GM19099 (cell line): ENCODE measurements around the gene TOP2A.

Source experiments
- POLR2A ChIP-seq: IDR thresholded peaks from 3 replicates; pipeline ENCODE4 v1.6.1; 2011; ENCODE audit warnings: low read depth; ENCODE audit not compliant: insufficient read length; ENCODE audit errors: extremely low read depth

TOP2A gene

DNA sequence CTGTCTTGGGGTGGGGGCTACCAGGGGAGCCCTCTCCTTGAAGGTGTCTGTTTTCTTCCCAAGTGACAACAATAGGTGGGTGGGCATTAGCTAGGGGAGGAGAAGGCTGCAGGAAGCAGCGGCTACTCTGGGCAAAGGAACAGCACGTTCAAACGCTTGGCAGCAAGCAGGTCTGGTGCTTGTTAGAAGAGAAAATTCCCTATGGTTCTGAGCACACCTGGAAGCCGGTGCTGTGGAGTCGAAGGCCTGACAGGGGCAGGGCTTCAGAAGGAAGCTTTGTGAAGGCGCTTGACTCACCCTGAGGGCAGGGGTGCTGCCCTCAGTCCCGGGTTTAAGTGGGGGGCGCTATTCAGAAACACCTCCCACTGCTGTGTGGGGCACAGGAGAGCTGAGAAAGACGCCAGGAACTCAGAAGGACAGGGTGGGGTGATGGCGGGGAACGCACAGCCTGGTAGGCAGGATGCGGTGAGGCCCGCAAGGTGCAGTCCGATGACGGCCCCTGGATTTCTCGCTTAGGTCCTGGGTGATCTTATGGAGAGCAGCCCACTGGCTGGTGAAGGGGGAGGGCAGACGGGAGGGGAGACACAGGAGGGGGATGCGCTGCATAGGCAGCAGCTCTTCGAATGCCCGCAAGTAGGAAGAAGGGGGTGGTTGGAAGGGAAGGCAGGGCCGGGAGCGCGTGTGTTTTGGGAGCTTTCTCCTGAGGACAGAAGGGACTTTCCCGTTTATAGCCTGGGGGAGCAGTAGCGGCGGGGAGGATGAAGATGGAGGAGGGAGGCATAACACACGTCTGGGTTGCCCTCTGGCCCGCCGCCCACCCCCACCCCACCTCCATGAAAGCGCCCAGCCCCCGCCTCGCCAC is 56.4 kb downstream of the TOP2A start:
- no peak for TF ChIP-seq POLR2A

DNA sequence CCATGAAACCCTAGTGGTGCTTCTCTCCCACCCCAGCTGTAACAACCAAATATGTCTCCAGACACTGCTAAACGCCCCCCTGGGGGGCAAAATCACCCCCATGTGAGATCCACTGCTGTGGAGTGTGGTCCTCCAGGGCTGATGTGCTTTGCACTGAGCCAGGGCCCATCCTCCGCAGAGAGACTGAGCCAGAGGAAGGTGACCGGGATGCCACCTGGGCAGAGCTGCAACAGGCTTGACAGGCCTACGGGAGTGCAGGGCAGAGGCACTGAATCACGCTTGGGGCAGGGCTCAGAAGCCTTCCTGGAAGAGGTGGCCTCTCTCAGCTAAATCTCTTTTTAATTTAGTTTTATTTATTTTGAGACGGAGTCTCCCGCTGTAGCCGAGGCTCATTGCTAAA is 57.6 kb downstream of the TOP2A start:
- no peak for TF ChIP-seq POLR2A

DNA sequence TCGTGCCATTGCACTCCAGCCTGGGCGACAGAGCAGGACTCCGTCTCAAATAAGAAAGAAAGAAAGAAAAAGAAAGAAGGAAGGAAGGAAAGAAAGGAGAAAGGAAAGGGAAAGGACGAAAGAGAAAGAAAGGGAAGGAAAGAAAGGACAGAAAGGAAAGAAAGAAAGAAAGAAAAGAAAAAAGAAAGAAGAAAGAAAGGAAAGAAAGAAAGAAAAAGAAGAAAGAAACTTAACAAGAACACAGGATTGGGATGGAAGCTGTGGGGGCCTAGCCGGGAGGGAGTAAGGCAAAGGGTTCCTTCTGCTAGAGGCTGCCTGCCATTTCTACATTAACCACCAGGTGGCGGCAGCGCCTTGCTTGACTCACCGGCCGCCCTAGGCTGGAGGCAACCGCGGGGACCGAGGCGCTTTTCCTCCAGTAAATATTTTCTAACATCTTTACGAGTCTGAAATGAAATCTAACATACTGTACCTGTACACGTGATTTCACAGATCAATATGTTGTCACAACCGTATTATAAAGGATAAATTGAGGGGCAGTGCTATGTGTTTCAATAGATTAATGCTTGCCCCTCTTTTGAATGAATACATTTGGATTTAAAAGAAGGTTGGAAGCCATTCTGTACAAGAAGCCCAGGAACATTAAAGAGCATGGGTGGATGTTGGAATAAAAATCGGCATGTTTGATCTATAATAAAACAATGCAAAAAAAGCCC is 59.2 kb downstream of the TOP2A start:
- TF ChIP-seq POLR2A: no peak

DNA sequence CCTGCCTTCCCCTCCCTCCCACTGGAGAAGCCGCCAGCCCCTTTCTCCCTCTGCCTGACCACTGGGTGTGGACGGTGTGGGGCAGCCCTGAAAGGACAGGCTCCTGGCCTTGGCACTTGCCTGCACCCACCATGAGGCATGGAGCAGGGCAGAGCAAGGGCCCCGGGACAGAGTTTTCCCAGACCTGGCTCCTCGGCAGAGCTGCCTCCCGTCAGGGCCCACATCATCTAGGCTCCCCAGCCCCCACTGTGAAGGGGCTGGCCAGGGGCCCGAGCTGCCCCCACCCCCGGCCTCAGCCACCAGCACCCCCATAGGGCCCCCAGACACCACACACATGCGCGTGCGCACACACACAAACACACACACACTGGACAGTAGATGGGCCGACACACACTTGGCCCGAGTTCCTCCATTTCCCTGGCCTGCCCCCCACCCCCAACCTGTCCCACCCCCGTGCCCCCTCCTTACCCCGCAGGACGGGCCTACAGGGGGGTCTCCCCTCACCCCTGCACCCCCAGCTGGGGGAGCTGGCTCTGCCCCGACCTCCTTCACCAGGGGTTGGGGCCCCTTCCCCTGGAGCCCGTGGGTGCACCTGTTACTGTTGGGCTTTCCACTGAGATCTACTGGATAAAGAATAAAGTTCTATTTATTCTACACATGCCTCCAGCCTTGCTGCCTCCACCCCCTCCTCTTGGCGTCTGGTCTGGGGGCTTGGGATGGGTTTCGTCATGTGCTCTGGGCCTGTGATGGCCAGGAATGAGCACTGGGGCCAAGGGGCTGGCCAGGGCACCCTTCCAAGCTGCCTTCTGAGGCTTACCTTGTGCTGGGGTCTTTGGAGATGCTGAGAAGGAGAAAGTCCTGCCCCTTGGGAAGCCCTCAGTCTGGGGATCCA is 60.5 kb downstream of the TOP2A start:
- TF ChIP-seq POLR2A: no peak

DNA sequence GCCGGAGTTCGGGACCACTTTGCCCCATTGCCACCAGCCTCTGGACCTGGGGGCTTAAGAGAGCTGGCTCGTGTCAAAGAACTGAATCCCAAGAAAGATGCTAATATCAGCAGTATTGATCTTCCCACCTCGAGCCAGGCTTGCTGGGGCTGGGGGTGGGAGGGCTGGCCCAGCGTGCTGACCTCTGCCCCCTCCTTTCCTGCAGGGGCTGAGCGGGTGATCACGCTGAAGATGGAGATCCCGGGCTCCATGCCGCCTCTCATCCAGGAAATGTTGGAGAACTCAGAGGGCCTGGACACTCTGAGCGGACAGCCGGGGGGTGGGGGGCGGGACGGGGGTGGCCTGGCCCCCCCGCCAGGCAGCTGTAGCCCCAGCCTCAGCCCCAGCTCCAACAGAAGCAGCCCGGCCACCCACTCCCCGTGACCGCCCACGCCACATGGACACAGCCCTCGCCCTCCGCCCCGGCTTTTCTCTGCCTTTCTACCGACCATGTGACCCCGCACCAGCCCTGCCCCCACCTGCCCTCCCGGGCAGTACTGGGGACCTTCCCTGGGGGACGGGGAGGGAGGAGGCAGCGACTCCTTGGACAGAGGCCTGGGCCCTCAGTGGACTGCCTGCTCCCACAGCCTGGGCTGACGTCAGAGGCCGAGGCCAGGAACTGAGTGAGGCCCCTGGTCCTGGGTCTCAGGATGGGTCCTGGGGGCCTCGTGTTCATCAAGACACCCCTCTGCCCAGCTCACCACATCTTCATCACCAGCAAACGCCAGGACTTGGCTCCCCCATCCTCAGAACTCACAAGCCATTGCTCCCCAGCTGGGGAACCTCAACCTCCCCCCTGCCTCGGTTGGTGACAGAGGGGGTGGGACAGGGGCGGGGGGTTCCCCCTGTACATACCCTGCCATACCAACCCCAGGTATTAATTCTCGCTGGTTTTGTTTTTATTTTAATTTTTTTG is 61.6 kb downstream of the TOP2A start:
- TF ChIP-seq POLR2A: no peak

DNA sequence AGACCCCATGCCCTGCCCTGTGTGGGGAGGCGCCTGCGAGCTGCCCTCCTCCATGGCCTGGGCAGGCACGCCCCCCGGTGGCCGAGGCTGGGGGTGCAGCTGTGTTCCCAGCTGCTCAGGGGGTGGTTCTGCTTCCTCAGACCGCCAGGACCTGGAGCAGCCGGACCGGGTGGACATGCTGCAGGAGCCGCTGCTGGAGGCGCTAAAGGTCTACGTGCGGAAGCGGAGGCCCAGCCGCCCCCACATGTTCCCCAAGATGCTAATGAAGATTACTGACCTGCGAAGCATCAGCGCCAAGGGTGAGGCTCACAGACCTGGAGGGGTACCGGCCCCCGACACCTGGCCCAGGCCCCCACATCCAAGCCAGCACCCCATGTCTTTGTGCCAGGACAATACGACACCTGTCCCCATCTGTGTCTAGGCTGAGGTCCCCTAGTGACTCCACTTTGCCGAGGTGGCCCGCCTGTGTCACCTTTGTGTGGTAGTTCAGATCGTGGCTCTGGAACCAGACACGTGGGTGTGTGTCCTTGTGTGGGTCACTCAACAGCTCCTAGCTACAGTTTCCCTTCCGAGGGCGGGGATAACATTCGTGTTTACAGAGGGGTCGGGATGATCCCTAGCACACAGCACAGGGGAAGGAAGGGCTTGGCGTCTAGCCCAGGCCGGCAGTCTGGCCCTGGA is 62.4 kb downstream of the TOP2A start:
- TF ChIP-seq POLR2A: no peak

DNA sequence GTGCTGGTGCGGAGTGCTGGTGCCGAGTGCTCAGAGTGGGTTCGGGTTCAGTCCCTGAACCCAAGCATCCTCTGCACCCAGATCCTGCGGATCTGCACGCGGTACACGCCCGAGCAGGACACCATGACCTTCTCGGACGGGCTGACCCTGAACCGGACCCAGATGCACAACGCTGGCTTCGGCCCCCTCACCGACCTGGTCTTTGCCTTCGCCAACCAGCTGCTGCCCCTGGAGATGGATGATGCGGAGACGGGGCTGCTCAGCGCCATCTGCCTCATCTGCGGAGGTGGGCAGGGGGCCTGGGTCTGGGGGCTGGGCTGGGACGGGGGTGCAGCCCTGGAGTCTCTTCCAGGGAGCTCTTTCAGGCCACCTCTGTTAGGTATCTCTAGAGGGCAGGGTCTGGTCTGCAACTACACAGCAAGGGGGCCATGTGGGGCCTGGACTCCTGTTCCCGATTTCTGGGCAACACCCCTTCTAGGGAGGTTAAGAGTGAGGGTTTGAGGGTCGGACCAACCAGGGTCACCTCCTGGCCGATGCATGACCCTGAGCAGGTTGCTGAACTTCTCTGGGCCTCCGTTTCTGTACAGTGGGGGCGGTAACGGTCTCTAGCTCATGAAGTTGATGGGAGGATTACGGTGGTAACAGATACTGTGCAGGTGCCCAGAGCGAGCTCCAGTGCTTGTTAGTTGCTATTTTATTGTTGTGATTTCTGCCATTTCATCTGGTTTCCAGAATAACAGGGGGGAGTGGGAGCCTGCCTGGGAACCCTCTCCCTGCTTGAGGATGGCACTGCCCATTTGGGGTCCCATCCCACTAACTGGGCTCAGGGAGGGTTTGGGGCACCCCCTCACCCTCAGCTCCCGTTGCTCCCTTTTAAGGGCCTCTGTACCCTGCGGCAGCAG is 63.2 kb downstream of the TOP2A start:
- TF ChIP-seq POLR2A: no peak

DNA sequence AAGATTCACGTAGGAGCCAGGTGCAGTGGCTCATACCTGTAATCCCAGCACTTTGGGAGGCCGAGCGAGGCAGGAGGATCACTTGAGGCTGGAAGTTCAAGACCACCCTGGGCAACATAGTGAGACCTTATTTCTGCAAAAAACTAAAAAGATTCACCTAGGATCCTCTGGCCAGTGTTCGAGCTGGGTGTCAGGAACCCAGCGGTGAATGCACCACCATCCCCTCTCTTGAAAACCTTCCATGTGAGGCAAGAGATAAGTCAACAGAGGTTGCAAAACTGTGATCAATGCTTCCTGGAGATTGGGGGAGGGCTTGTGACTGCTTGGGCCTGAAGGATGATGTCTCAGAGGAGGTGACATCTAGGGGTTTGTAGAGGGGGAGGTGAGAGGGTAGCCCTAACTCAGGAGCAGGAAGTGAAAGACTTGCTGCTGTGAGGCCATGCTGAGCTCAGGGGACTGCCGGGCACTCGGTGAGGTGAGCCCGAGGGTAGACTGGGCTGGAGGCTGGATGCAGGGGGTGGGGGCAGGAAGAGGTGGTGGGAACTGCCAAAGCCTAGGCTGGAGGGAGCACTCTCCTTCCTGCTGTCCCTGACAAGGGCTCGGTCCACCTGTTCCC is 64.8 kb downstream of the TOP2A start:
- TF ChIP-seq POLR2A: no peak

DNA sequence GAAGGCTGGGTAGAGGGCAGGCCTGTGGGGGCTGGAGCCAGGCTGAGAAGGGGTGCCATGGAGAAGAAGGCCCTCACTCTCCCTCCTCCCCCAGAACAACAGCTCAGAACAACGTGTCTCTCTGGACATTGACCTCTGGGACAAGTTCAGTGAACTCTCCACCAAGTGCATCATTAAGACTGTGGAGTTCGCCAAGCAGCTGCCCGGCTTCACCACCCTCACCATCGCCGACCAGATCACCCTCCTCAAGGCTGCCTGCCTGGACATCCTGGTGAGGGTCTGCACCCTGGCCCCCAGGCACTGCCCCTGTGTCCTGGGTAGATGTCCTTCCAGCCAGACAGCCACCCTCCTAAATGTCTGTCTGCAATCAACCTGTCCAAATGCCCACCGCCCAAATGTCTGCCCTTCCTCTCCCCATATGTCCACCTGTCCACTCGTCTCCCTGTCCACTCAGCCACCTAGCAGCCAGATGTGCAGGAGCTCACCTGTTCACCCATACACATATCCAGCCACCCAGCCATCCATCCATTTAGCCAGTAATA is 65.4 kb downstream of the TOP2A start:
- no peak for TF ChIP-seq POLR2A

DNA sequence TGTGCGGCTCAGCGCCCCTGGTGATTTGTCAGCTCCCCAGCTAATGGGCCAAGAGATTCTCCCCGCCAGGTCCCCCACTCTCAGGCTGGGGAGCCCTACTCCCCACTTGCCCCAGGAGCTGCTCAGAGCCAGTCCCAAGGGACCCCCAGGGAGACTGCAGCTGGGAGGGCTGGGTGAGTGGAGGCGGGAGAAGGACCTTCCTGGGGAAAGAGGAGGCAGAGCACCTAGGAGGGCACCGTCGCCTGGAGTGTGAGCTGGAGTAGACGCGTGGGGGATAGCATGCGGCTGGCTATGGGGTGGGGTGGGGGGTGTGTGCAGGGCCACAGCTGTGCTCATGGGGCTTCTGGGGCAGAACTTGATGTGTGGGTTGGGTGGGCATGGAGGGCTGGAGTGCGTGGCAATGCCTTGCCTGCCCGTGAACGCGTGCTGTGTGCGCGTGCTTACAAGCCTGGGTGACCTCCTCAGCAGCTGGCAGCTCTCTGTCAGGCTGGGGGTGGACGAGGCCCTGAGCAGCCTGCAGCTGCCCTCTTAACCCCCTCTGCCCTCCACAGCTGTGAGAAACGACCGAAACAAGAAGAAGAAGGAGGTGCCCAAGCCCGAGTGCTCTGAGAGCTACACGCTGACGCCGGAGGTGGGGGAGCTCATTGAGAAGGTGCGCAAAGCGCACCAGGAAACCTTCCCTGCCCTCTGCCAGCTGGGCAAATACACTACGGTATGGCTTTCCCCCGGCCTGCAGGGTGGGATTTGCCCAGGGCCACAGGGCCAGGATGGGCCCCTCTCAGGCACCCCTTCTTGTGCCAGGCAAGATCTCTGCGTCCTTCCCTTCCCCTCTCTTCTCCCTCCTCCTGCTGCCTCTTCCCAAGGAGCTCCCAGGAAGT is 66.1 kb downstream of the TOP2A start:
- no peak for TF ChIP-seq POLR2A
